KMS-11 (cell line): Measurements from ENCODE around the gene DOK6.

Source experiments
- H2AFZ ChIP-seq: fragments of 200-600 bp; sonication (generic); 2 replicates; pipeline ENCODE4 v1.6.1; 2016; ENCODE audit warnings: antibody characterized with exemption, mixed run types, low read depth
- H3K27ac ChIP-seq: fragments of 200-600 bp; sonication (generic); 2 replicates; pipeline ENCODE4 v1.6.1; 2016; ENCODE audit warnings: mild to moderate bottlenecking, mixed run types
- H3K27me3 ChIP-seq: fragments of 200-600 bp; sonication (generic); 2 replicates; pipeline ENCODE4 v1.6.1; 2017; ENCODE audit warnings: mild to moderate bottlenecking, low read depth, mixed run types, moderate library complexity; ENCODE audit not compliant: insufficient read depth
- H3K36me3 ChIP-seq: fragments of 200-600 bp; sonication (generic); 2 replicates; pipeline ENCODE4 v1.6.1; 2017; ENCODE audit warnings: mild to moderate bottlenecking, mixed run types; ENCODE audit not compliant: insufficient read depth
- H3K4me1 ChIP-seq: fragments of 200-600 bp; sonication (generic); 2 replicates; pipeline ENCODE4 v1.6.1; 2016; ENCODE audit warnings: mild to moderate bottlenecking, low read depth, mixed run types; ENCODE audit not compliant: poor library complexity, severe bottlenecking
- H3K4me2 ChIP-seq: fragments of 200-600 bp; sonication (generic); 2 replicates; pipeline ENCODE4 v1.7.0; 2016; ENCODE audit warnings: mild to moderate bottlenecking, mixed run types
- H3K4me3 ChIP-seq: fragments of 200-600 bp; sonication (generic); IDR thresholded peaks from 2 replicates; pipeline ENCODE4 v1.6.1; 2017; ENCODE audit warnings: low read depth, low read length, mixed read lengths; ENCODE audit not compliant: insufficient read depth
- H3K79me2 ChIP-seq: fragments of 200-600 bp; sonication (generic); 2 replicates; pipeline ENCODE4 v1.6.1; 2016; ENCODE audit warnings: low read depth, mixed run types; ENCODE audit not compliant: insufficient read depth
- H3K9ac ChIP-seq: fragments of 200-600 bp; sonication (generic); 2 replicates; pipeline ENCODE4 v1.6.1; 2016; ENCODE audit warnings: mild to moderate bottlenecking, mixed run types
- H4K20me1 ChIP-seq: fragments of 200-600 bp; sonication (generic); 2 replicates; pipeline ENCODE4 v1.6.1; 2016; ENCODE audit warnings: mild to moderate bottlenecking, mixed run types; ENCODE audit not compliant: insufficient read depth
- TF ChIP-seq, protein P1 (sequence below): fragments of 200-600 bp; sonication (generic); conservative IDR thresholded peaks from 2 replicates; pipeline ENCODE4 v1.6.1; 2017; ENCODE audit warnings: low read depth, mild to moderate bottlenecking, antibody characterized with exemption, low read length, moderate library complexity, mixed read lengths

DOK6 gene

DNA sequence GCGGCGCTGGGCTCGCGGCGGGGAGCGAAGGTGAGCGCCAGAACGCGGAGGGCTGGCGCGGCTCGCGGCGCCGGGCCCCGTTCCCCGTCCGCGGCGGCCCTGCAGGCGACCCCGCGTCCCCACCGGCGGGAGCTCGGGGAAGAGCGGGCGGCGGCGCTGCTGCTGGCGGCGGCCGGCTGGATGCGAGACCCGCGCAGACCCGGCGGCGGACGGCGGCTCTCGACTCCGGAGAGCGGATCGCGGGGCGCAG is 213 bp downstream of the DOK6 start:
- H3K4me3 ChIP-seq: no peak overlapping the region
- no peak overlapping the region for H3K27ac ChIP-seq
- TF ChIP-seq, protein P1, sequence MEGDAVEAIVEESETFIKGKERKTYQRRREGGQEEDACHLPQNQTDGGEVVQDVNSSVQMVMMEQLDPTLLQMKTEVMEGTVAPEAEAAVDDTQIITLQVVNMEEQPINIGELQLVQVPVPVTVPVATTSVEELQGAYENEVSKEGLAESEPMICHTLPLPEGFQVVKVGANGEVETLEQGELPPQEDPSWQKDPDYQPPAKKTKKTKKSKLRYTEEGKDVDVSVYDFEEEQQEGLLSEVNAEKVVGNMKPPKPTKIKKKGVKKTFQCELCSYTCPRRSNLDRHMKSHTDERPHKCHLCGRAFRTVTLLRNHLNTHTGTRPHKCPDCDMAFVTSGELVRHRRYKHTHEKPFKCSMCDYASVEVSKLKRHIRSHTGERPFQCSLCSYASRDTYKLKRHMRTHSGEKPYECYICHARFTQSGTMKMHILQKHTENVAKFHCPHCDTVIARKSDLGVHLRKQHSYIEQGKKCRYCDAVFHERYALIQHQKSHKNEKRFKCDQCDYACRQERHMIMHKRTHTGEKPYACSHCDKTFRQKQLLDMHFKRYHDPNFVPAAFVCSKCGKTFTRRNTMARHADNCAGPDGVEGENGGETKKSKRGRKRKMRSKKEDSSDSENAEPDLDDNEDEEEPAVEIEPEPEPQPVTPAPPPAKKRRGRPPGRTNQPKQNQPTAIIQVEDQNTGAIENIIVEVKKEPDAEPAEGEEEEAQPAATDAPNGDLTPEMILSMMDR: no peak
- peak overlapping the region; percentile 47; the same call in 1 of the 2 replicates for H2AFZ ChIP-seq
- no peaks in the 10 kb centered on the region for H3K79me2 ChIP-seq
- no peaks in the 10 kb centered on the region for H3K27me3 ChIP-seq
- no peaks in the 10 kb centered on the region for H4K20me1 ChIP-seq
- H3K36me3 ChIP-seq: no peaks in the 10 kb centered on the region
- peaks cover 3% of the 10 kb centered on the region for H3K4me1 ChIP-seq
- H3K9ac ChIP-seq: no peak overlapping the region
- H3K4me2 ChIP-seq: peak overlapping the region; percentile 30; the same call in 1 of the 2 replicates

DNA sequence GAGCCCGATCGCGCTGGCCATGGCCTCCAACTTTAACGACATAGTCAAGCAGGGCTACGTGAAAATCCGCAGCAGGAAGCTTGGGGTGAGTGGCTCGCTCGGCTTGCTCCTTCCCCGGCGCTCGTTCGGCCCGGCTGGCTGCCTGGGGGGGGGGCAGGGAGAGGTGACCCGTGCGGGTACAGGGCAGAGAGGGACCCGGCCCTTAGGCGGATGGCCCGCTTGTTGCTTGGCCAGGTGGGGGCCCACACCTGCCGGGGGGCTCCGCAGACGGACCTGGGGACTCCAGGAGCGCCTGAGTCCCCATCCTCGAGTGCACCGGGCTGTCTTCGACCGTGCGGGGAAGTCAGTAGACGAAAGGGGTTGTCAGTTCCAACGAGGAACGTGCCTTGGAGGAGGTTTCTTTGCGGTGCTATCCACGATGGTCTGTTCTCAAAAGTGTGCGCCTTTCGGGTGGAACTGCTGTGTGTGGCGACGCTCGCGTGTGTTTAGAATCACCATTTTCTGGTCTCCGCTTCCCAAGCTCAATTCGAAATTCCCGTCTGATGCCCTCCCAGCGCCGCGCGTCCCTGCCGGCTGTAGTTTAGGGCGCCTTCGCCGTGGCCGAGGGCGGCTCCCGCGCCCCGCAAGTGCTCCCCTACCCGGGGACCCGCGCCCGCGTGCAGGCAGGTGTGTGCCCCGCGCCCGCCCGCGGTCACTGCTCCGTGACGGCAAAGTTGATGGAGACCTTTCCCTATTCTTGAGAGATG is 711 bp downstream of the DOK6 start:
- no peaks in the 10 kb centered on the region for H3K27me3 ChIP-seq
- peaks cover 3% of the 10 kb centered on the region for H3K4me1 ChIP-seq
- no peaks in the 10 kb centered on the region for H3K36me3 ChIP-seq
- H2AFZ ChIP-seq: peak overlapping the region; percentile 47; the same call in 1 of the 2 replicates
- H3K9ac ChIP-seq: no peak overlapping the region
- H3K79me2 ChIP-seq: no peaks in the 10 kb centered on the region
- H3K4me2 ChIP-seq: peak overlapping the region; percentile 30; the same call in 1 of the 2 replicates
- H3K4me3 ChIP-seq: no peak overlapping the region
- H4K20me1 ChIP-seq: no peaks in the 10 kb centered on the region
- H3K27ac ChIP-seq: no peak overlapping the region
- TF ChIP-seq, protein P1: no peak

- peaks cover 3% of the 10 kb centered on the region for H3K4me1 ChIP-seq
- H2AFZ ChIP-seq: no peak overlapping the region; the same call in 1 of the 2 replicates
- H3K9ac ChIP-seq: no peak overlapping the region
- TF ChIP-seq, protein P1: no peak
- no peaks in the 10 kb centered on the region for H3K79me2 ChIP-seq
- no peak overlapping the region for H3K4me3 ChIP-seq
- peak overlapping the region; percentile 30; the same call in 1 of the 2 replicates for H3K4me2 ChIP-seq
- H3K27ac ChIP-seq: no peak overlapping the region
- no peaks in the 10 kb centered on the region for H3K27me3 ChIP-seq
- H3K36me3 ChIP-seq: no peaks in the 10 kb centered on the region
- H4K20me1 ChIP-seq: no peaks in the 10 kb centered on the region
Observed at GRCh38 chr18:69401972-69402532, 1.4 kb downstream of the DOK6 start.

DNA sequence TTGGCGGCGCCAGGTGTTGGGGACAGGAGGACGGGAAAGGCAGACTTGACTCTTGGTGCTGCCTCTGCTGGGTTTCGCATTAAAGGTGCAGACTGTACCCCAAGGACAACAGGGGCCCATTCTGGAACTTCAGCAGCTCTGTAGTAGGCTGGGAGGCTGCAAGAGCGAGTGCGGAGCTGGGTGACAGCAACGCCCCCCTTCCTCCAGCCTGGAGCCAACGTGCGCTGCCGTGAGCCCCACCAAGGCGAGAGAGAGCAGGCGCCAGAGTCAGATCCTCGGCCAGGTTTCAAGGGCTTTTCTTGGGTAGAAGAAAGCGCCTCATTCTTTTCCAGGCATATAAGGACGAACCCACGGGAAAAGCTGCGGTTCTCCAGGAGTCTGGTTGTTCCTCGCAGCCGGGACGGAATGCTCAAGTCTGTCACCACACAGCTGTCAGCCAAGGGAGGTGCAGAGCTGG is 1.9 kb downstream of the DOK6 start:
- H3K4me3 ChIP-seq: no peak overlapping the region
- TF ChIP-seq, protein P1: no peak
- H3K4me1 ChIP-seq: peaks cover 3% of the 10 kb centered on the region
- no peaks in the 10 kb centered on the region for H3K36me3 ChIP-seq
- H3K9ac ChIP-seq: no peak overlapping the region
- no peak overlapping the region for H3K27ac ChIP-seq
- no peaks in the 10 kb centered on the region for H3K79me2 ChIP-seq
- no peaks in the 10 kb centered on the region for H3K27me3 ChIP-seq
- H2AFZ ChIP-seq: no peak overlapping the region
- H3K4me2 ChIP-seq: no peak overlapping the region
- H4K20me1 ChIP-seq: no peaks in the 10 kb centered on the region
